GM21576 (cell line): ENCODE results near the gene MUC22.
"Not testable (repeated sequence)": the region's sequence is repeated elsewhere in the genome, so short reads cannot be mapped to it uniquely, and the experiment has no call there.

ENCODE experiments used
- ATAC-seq: cut with Tn5 transposase; IDR thresholded peaks from one replicate; pipeline ENCODE4 v1.9.1; 2021; ENCODE audit warnings: mild to moderate bottlenecking, moderate library complexity; ENCODE audit not compliant: unreplicated experiment

MUC22 gene

GRCh38 chr6:31035862-31036497 lies 25.7 kb downstream of the MUC22 start:
- ATAC-seq = no peak

- no peak for ATAC-seq
Observed at GRCh38 chr6:31037169-31037568, 26.9 kb downstream of the MUC22 start.

- no peak for ATAC-seq
Observed at GRCh38 chr6:31037682-31038081, 27.4 kb downstream of the MUC22 start.

DNA sequence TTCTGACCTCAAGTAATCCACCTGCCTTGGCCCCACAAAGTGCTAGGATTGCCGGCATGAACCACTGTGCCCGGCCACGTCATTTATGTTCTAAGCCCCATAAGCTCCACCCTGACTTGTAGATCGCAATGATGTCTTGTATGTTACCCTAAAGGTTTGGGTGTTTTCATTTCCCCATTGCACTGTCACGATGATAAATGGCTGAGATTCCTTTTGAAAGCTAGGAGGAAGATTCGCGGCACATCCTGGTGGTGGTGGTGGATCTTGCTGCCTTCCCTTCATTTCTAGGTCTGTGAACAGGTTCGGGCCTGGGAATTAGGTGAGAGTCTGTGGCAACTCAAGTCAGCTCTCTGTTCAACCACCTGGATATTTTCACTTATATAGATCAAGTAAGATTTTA lies 28.3 kb downstream of the MUC22 start:
- ATAC-seq = no peak

GRCh38 chr6:31040801-31041200 lies 30.5 kb downstream of the MUC22 start:
- no peak for ATAC-seq

GRCh38 chr6:31041372-31041974 lies 31.2 kb downstream of the MUC22 start:
- no peak for ATAC-seq

GRCh38 chr6:31042806-31043205 lies 32.5 kb downstream of the MUC22 start:
- no peak for ATAC-seq

- no peak for ATAC-seq
Observed at GRCh38 chr6:31048099-31048498, 37.8 kb downstream of the MUC22 start.

- ATAC-seq = no peak
Observed at GRCh38 chr6:31049518-31049917, 39.2 kb downstream of the MUC22 start.

DNA sequence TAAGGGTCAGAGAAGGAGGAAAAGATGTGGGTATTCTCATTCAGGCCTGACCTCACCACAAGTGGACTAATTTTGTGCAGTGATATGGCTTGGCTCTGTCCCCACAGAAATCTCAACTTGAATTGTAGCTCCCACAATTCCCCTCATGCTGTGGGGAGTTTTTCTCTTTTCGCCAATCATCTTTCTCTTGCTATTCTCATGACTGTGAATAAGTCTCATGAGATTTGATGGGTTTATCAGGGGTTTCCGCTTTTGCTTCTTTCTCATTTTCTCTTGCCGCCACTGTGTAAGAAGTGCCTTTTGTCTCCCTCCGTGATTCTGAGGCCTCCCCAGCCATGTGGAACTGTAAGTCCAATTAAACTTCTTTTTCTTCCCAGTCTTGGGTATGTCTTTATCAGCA lies 42.9 kb downstream of the MUC22 start:
- not testable (repeated sequence) for ATAC-seq

GRCh38 chr6:31053873-31054272 lies 43.6 kb downstream of the MUC22 start:
- ATAC-seq = no peak

DNA sequence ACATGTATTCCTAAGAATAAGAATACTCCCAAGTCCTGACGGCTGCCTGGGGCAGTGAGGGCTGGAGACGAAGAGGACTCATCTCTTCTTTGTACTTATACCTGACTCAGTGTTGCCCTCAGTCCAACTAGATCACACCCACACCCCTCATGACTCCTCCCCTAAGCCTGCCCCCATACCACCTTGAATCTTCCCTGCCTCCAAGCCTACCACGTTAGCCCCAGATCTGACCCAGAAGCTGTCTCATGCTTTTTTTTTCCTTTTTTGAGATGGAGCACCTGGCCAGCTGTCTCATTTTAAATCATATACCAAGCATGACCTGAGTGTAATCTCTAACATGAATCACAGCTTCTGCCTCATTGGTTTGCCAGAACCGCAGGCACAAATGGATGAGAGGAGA lies 45.2 kb downstream of the MUC22 start:
- ATAC-seq = no peak

GRCh38 chr6:31057426-31058003 lies 47.2 kb downstream of the MUC22 start:
- no peak for ATAC-seq

DNA sequence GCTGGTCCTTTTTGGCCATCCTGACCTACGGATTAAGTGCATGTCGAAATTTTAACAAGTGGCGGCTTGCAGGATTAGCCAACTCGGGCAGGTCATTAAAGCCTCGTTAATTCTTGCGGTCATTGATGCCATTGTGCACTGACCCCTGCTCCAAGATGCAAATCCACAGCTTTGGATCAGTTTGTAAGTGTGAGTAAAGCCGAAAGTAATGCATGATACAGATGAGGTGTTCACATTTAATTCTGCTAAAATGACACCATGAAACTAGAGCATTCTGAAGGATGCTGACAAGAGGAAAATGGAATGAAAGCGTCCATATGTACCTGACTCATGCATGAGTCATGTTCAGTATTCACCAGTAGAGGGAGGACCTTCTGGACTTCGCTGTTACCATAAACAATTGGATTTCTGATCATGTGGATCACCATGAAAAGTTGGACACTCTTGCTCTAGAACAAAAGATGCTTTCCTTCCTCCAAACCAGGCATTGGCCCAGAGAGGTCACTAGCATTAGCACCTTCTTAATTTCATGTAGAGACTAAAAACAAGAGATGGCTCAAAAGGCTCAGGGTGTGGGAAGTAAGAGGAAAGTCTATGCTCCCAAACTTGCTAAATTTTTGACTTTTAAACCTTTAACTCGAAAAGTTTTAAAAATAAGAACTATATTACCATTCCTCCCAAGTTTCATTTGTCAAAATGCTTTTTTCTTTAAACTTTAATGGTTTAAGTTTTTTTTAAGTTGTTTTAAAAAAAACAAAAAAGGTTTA lies 48.0 kb downstream of the MUC22 start:
- no peak for ATAC-seq

GRCh38 chr6:31060145-31060544 lies 49.9 kb downstream of the MUC22 start:
- no peak for ATAC-seq

- no peak for ATAC-seq
Observed at GRCh38 chr6:31063906-31064435, 53.7 kb downstream of the MUC22 start.

GRCh38 chr6:31065556-31065955 lies 55.3 kb downstream of the MUC22 start:
- no peak for ATAC-seq

- not testable (repeated sequence) for ATAC-seq
Observed at GRCh38 chr6:31067028-31067427, 56.8 kb downstream of the MUC22 start.

GRCh38 chr6:31067891-31068668 lies 57.8 kb downstream of the MUC22 start:
- ATAC-seq = not testable (repeated sequence)

DNA sequence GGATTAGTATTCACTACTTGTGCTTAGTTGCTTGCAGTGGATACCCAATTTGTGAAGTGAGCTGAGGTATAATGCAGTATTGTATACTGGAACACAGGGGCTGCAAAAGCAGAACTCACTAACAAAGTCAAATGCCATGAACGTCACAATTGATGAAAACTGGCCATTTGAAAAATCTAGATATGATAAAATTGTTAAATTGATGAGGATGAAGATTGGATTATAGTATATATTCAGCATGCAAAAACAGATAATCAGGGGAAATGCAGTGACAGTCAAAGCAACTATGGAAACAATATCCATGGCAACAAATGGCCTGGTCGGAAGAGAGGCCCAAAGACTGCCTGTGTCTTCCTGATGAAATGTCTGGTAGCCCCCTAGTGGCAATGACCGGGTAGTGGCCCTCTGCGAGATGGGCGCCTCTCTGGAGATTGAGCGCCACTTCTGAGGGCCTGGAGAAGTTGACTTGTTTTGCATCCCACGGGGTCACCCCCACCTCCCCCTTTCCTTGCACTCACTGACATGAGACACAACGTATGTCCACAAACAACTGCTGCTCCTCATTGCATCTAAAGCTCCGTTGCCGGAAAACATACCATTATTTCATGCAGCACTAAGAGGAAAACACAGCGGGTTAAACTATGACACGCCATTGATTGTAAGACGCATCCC lies 58.5 kb downstream of the MUC22 start:
- no peak for ATAC-seq
